ENCODE results near the gene MRPS18A.

The MRPS18A gene

DNA sequence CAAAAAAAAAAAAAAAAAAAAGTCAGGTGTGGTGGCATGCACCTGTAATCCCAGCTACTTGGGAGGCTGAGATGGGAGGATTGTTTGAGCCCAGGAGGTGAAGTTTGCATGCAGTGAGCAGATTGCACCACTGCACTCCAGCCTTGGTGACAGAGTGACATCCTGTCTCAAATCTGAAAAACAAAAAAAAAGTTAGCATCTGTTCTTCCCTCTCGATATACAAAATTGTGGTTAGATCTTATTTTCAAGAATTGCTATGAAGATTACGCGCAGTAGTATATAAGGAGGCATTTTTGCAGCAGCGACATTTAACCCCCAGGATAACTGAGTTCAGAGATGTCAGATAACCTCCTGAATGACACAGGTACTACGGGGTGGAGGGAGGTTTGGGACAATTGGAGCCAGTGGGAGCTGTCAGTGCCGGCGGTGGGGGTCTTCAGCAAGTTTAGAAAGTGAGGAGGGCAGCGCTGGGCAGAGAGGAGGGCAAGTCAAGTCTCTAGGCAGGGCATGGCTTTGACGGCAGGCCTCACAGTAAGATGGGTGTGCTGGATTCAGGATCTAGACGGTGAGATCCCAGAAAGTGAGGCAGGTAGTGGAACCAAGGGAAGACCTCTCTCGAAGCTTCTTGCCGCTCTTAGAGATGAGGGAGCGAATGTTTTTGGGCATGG is 26.2 kb upstream of the MRPS18A start:
- no peak for DNase-seq (ENCODE audit: low read depth in 1 of 2, low spot score in 1 of 2)
- in situ Hi-C loops (cut with HindIII; ENCODE audit: low pct_unique_long_range_greater_than_20kb, low sequenced_read_pairs): no loop called here
- no peak for TF ChIP-seq JUND (IDR thresholded peaks at IDR 0.05; ENCODE audit: low read depth)

DNA sequence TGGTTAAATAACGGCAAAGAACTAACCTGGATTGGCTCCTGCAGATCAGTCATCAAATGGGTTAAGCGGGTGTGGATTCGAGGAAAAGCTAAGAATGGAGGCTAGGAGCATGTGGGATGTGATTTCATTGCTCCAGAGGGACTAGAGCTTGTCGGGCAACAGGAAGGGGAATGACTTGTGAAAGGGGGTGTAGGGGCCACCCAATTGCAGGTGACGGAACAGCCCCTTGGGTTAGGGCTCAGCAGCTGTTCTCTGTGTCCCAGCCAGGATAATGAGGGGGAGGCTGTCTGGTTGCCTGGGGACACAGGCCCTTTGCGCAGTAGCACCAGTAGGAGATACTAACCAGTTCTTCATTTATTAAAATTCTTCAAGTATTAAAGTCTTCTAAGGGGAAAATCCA is 25.0 kb upstream of the MRPS18A start:
- TF ChIP-seq JUND (IDR thresholded peaks at IDR 0.05; ENCODE audit: low read depth): no peak
- in situ Hi-C loops (cut with HindIII; ENCODE audit: low pct_unique_long_range_greater_than_20kb, low sequenced_read_pairs): no loop called here
- DNase-seq (ENCODE audit: low read depth in 1 of 2, low spot score in 1 of 2): no peak

DNA sequence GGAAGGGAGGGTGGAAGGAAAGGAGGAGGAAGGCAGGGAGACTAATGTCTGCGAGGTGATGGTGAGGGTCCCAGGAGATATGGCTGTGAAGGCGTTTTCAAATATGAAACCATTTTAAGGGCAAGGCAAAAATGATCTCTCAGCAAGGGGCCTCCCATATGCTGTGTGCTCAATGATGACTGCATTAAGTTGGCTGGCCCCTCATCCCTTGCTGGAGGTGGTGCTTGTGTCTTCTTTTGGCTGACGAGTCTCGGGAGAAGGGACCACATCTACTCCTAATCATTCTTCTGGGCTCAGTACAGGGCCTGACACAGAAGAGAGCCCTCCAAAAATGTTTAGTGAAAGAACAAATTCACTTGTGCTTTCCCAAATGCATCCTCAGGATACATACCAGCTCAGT is 23.0 kb upstream of the MRPS18A start:
- in situ Hi-C loops (cut with HindIII; ENCODE audit: low pct_unique_long_range_greater_than_20kb, low sequenced_read_pairs): no loop called here
- DNase-seq (ENCODE audit: low read depth in 1 of 2, low spot score in 1 of 2): no peak
- no peak for TF ChIP-seq JUND (IDR thresholded peaks at IDR 0.05; ENCODE audit: low read depth)

DNA sequence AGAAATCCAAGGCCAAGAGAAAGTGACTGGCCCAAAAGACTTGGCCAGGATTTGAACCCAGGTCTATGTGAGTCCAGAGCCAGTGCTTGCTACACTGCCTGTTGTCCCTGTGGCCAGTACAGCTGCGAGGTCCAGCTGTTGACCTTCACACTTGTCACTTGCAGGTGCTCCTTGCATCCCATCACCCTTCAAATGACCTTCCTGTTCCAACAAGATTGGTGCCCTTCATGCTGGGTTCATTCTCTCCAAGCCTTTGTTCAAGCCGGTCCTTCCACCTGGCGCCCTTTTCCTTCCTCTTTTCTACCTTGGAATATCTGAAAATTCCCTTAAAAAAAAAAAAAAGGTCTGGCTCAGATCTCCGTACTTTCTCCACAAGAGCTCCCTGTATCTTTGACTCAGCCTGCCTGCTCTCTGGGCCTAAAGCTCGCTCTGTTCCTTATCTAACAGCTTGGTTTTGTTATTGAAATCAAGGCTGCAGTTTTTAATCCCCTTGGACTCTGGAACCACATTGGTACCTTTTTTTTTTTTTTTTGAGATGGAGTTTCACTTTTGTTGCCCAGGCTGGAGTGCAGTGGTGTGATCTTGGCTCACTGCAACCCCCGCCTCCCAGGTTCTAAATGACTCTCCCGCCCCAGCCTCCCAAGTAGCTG is 22.2 kb upstream of the MRPS18A start:
- in situ Hi-C loops (cut with HindIII; ENCODE audit: low pct_unique_long_range_greater_than_20kb, low sequenced_read_pairs): no loop called here
- DNase-seq (ENCODE audit: low read depth in 1 of 2, low spot score in 1 of 2): no peak

DNA sequence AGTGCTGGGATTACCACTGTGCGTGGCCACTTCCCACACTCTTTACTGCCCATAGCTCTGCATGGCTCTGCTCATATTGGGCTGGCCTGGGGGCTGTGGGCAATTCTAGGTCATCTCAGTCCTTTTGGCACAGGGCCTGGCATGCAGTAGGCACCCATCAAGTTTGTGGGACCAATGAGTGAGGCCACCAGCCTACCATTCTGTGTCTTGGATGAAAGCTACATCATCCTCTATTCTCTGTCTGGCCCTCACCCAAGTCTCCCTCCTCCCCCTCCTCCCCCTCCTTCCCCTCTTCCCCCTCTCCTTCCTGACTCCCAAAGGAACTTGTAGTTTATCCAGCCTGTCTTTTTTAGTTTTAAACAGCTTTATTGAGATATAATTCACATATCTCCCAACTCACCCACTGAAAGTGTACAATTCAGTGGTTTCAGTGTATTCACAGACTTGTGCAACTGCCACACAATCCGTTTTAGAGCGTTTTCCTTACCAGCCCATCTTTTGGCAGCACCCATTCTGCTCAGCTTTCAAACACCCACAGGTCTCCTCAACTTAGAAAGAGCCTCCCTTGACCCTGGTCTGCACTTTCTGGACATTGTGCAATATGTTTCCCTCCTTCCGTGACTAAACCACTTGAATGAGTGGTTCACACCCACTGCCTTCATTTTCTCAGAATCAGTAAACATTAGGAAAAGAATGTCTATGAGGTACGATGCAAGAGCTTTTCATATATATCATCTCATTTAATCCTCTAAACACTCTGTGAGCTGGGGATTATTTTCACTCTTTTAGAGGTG is 21.5 kb upstream of the MRPS18A start:
- DNase-seq (ENCODE audit: low read depth in 1 of 2, low spot score in 1 of 2): no peak
- no peak for TF ChIP-seq JUND (IDR thresholded peaks at IDR 0.05; ENCODE audit: low read depth)
- in situ Hi-C loops (cut with HindIII; ENCODE audit: low pct_unique_long_range_greater_than_20kb, low sequenced_read_pairs): no loop called here

More for the DNA sequence above, 22.2 kb upstream of the MRPS18A start:
- no peak for TF ChIP-seq JUND (IDR thresholded peaks at IDR 0.05; ENCODE audit: low read depth)

- TF ChIP-seq JUND (IDR thresholded peaks at IDR 0.05; ENCODE audit: low read depth): no peak
- no peak for DNase-seq (ENCODE audit: low read depth in 1 of 2, low spot score in 1 of 2)
- in situ Hi-C loops (cut with HindIII; ENCODE audit: low pct_unique_long_range_greater_than_20kb, low sequenced_read_pairs): no loop called here
Observed at GRCh38 chr6:43707767-43708166, 20.2 kb upstream of the MRPS18A start.

GRCh38 chr6:43707269-43707668 is 19.7 kb upstream of the MRPS18A start:
- in situ Hi-C loops (cut with HindIII; ENCODE audit: low pct_unique_long_range_greater_than_20kb, low sequenced_read_pairs): no loop called here
- DNase-seq (ENCODE audit: low read depth in 1 of 2, low spot score in 1 of 2): no peak
- TF ChIP-seq JUND (IDR thresholded peaks at IDR 0.05; ENCODE audit: low read depth): no peak

DNA sequence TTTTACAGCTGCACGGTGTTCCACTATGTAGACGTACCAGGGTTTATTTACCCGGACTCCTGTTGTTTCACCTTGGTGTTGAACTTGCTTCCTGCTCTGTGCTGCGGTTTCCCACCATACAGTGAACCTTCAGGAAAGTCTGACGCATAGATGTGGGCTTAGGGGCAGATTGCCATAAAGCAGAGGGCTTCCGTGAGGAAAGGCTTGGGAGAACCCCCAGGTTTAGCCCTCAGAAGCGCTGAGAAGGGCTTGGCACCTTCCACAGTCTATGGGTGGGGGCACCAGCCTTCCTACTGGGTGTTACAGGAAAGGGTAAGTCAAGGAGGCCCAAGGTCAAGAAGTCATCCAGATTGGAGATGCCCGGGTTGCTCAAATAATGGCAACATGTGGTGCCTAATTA is 19.2 kb upstream of the MRPS18A start:
- in situ Hi-C loops (cut with HindIII; ENCODE audit: low pct_unique_long_range_greater_than_20kb, low sequenced_read_pairs): no loop called here

DNA sequence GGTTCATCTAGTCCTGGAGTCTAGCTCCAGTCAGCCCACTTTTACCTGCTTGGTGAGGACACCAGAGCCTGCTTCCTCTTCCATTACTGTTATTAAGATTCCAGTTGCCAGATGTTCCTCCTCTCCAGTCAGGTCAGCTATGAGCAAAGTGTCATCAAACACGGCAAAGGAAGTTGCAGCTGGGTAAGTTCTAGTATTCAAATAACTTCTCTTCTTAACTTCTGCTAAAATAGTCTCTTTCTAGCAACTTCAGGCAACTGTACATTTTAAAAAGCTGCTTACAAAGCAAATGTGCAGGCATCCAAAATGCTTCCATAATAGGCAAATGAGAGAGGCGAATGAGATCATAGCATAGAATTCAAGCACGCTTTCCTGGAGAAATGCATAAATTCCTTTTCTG is 18.4 kb upstream of the MRPS18A start:
- in situ Hi-C loops (cut with HindIII; ENCODE audit: low pct_unique_long_range_greater_than_20kb, low sequenced_read_pairs): no loop called here
- no peak for TF ChIP-seq JUND (IDR thresholded peaks at IDR 0.05; ENCODE audit: low read depth)
- DNase-seq (ENCODE audit: low read depth in 1 of 2, low spot score in 1 of 2): no peak

More for the DNA sequence above, 19.2 kb upstream of the MRPS18A start:
- TF ChIP-seq JUND (IDR thresholded peaks at IDR 0.05; ENCODE audit: low read depth): no peak
- no peak for DNase-seq (ENCODE audit: low read depth in 1 of 2, low spot score in 1 of 2)

GRCh38 chr6:43703512-43704429 is 16.2 kb upstream of the MRPS18A start:
- no peak for DNase-seq (ENCODE audit: low read depth in 1 of 2, low spot score in 1 of 2)
- no peak for TF ChIP-seq JUND (IDR thresholded peaks at IDR 0.05; ENCODE audit: low read depth)
- in situ Hi-C loops (cut with HindIII; ENCODE audit: low pct_unique_long_range_greater_than_20kb, low sequenced_read_pairs): no loop called here

- in situ Hi-C loops (cut with HindIII; ENCODE audit: low pct_unique_long_range_greater_than_20kb, low sequenced_read_pairs): no loop called here
- TF ChIP-seq JUND (IDR thresholded peaks at IDR 0.05; ENCODE audit: low read depth): no peak
- no peak for DNase-seq (ENCODE audit: low read depth in 1 of 2, low spot score in 1 of 2)
Observed at GRCh38 chr6:43702534-43703440, 15.2 kb upstream of the MRPS18A start.

Data from T47D (cell line).